EL (cell line): ENCODE data around the gene GSTM4.
"Not testable (repeated sequence)": the region's sequence is repeated elsewhere in the genome, so short reads cannot be mapped to it uniquely, and the experiment has no call there.

Source experiments
- DNase-seq: peaks from one replicate; pipeline ENCODE4 v3.0.0-alpha.2; 2016

The GSTM4 gene

DNA sequence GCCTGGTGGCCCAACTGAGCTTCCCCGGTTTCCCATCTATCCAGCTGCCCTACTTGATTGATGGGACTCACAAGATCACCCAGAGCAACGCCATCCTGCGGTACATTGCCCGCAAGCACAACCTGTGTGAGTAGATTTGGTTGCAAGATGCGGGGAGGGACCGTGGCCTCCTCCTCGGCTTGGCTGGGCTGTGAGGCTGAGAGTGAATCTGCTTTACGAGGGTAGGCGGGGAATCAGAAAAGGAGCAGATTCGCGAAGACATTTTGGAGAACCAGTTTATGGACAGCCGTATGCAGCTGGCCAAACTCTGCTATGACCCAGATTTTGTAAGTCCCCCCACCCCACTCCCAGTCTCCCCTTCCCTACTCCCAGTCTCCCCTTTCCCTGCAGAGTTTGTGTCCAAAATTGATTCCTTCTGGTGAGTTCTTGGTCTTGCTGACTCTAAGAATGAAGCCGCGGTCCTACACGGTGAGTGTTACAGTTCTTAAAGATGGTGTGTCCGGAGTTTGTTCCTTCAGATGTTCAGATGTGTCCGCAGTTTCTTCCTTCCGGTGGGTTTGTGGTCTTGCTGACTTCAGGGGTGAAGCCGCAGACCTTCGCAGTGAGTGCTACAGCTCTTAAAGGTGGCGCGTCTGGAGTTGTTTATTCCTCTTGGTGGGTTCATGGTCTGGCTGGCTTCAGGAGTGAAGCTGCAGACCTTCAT, 13.5 kb downstream of the GSTM4 start:
- DNase-seq, result peak; percentile 0

GRCh38 chr1:109669949-109670302, 14.0 kb downstream of the GSTM4 start:
- not testable (repeated sequence) for DNase-seq

GRCh38 chr1:109671067-109671466, 15.2 kb downstream of the GSTM4 start:
- DNase-seq, result peak; percentile 0

- not testable (repeated sequence) for DNase-seq
Measured at GRCh38 chr1:109673861-109674260, 18.0 kb downstream of the GSTM4 start.

DNA sequence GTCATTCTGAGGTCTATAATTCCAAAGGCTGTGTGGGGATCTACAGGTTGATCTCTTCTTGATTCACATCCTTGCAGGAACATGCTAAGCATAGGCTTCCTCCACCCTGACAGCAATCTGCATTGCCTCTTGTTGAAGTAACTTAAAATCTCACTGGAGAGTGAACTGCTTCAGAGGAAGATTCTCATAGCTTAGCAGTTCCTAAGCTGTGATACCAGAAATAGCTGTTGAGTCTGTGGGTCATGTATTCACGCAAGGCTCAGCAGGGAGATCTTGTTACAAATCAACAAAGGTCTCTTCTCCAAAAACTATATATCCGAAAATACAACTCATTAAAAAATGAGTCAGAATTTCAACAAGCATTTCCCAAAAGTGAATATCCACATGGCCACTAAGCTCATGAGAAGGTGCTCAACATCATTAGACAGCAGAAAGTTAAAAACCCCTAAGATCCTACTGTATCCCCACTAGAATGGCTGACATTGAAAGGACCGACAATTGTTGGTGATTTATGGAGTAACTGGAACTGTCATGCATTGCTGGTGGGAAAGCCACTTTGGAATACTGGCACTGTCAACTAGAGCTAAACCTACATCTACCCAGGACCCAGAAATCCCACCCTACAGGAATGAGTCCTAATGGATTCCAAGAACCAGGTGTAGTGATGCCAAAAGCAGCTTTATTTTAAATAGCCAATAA, 20.9 kb downstream of the GSTM4 start:
- peak; percentile 0 for DNase-seq

GRCh38 chr1:109677459-109677858, 21.6 kb downstream of the GSTM4 start:
- peak; percentile 0 for DNase-seq

DNA sequence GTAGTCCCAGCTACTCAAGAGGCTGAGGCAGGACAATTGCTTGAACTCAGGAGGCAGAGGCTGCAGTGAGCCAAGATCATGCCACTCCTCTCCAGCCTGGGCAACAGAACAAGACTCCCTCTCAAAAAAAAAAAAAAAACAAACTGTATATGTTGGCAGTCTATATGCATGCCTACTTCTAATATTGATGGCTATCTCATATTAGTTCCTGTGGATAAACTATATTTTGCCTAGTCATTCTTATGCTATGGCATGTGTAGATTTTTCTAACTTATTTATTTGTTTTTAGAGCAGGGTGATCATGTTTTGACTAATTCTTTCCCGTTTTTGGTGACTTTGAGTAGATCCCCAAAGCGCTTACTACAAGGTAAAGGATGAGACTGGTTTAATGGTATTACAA, 22.7 kb downstream of the GSTM4 start:
- not testable (repeated sequence) for DNase-seq

DNA sequence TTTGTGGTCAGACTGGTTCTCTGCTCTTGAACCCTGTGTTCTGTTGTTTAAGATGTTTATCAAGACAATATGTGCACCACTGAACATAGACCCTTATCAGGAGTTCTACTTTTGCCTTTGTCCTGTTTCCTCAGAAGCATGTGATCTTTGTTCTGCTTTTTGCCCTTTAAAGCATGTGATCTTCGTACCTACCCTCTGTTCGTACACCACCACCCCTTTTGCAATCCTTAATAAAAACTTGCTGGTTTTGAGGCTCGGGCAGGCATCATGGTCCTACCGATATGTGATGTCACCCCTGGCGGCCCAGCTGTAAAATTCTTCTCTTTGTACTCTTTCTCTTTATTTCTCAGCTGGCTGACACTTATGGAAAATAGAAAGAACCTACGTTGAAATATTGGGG, 28.9 kb downstream of the GSTM4 start:
- not testable (repeated sequence) for DNase-seq

DNA sequence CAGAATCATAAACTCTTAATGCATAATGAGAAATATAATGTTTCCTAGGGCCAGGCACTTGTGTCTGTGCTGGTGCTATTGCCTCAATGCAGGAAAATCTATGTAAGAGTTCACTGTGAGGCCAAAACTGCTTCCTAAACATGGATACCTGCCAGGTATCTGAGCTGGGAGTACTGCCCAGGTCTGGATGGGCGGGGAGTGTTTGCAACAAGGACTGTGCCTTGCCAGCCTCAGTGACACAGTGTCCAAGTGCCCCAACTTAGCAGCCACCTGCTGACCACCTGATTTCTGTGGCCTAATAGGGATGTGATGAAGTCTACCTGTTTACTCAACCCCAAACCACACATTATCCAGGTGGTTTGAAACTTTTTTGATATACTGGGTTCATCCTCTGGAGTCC, 29.5 kb downstream of the GSTM4 start:
- DNase-seq, result not testable (repeated sequence)

GRCh38 chr1:109685890-109686289, 30.0 kb downstream of the GSTM4 start:
- not testable (repeated sequence) for DNase-seq

- DNase-seq, result not testable (repeated sequence)
Measured at GRCh38 chr1:109687109-109687508, 31.2 kb downstream of the GSTM4 start.

GRCh38 chr1:109687641-109688499, 32.0 kb downstream of the GSTM4 start, which contains the start of gene GSTM1:
Gene GSTM1 (plus strand): TSS chr1:109687817. CDS start chr1:109687874, 57 bp downstream.
- no peak for DNase-seq

DNA sequence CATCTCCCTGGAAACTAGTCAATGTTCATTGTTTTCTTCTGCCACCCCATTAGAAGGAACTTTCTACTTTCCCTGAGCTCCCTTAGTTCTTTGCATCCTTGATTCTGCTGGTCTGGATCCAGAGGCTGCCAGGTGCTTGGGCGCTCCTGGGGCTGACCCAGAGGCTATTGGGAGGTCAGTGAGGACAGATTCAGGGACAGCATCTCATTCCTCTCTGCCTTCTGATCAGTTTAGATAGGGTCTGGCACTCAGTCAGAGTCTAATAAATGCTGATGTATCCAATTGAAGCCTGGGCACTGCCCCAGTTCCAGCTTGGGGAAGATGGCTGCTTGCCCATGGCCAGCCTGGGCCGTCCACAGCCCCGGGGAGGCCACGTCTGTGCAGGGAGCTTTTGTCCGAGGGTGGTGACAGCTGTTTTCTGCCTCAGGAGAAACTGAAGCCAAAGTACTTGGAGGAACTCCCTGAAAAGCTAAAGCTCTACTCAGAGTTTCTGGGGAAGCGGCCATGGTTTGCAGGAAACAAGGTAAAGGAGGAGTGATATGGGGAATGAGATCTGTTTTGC, 34.0 kb downstream of the GSTM4 start:
- no peak for DNase-seq

DNA sequence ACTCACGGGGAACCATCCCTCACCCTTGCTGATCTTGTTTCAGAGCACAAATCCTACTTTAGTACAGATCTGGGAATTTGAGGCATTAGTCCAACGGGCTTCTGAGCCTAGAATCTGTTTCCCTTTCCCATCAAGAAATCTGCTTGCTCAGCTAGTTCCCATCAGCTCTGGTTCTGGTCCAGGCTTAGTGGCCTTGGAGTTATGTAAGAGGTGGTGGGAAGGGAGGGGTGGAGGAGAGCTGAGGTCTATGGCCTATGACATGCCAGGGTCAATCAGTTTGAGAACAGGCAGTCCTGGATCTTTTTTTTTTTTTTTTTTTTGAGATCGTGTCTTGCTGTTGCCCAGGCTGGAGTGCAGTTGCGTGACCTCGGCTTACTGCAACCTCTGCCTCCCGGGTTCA, 35.9 kb downstream of the GSTM4 start:
- DNase-seq, result no peak

GRCh38 chr1:109694400-109694799, 38.5 kb downstream of the GSTM4 start:
- DNase-seq, result not testable (repeated sequence)

DNA sequence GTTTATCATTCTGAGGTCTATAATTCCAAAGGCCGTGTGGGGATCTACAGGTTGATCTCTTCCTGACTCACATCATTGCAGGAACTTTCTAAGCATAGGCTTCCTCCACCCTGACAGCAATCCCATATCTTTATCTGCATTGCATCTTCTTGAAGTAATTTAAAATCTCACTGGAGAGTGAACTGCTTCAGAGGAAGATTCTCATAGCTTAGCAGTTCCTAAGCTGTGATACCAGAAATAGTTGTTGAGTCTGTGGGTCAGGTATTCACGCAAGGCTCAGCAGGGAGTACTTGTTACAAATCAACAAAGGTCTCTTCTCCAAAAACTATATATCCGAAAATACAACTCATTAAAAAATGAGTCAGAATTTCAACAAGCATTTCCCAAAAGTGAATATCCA, 39.2 kb downstream of the GSTM4 start:
- not testable (repeated sequence) for DNase-seq

DNA sequence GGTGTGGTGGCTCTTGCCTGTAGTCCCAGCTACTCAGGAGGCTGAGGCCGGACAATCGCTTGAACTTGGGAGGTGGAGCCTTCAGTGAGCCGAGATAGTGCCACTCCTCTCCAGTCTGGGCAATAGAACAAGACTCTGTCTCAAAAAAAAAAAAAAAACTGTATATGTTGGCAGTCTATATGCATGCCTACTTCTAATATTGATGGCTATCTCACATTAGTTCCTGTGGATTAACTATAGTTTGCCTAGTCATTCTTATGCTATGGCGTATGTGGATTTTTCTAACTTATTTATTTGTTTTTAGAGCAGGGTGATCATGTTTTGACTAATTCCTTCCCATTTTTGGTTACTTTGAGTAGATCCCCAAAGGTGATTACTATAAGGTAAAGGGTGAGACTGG, 41.2 kb downstream of the GSTM4 start:
- no peak for DNase-seq

DNA sequence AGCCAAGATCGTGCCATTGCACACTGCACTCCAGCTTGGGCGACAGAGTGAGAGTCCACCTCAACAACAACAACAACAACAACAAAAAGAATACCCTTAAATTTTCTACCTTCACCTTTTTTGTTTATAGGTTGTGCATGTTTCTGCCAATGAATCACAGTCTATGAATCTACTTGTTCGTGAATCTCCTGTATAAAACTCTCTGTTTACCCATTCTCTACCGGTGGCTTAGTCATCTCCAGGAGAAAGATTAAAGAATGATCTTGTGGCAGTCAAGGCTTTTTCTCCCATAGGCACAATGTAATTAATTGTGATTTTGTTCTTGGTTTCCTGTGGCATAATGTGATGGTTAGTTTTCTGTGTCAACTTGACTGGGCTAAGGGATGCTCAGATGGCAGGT, 42.0 kb downstream of the GSTM4 start:
- not testable (repeated sequence) for DNase-seq

- not testable (repeated sequence) for DNase-seq
Measured at GRCh38 chr1:109702940-109703339, 47.0 kb downstream of the GSTM4 start.

- DNase-seq, result no peak
Measured at GRCh38 chr1:109704173-109704572, 48.3 kb downstream of the GSTM4 start.

GRCh38 chr1:109705411-109705810, 49.5 kb downstream of the GSTM4 start:
- no peak for DNase-seq

DNA sequence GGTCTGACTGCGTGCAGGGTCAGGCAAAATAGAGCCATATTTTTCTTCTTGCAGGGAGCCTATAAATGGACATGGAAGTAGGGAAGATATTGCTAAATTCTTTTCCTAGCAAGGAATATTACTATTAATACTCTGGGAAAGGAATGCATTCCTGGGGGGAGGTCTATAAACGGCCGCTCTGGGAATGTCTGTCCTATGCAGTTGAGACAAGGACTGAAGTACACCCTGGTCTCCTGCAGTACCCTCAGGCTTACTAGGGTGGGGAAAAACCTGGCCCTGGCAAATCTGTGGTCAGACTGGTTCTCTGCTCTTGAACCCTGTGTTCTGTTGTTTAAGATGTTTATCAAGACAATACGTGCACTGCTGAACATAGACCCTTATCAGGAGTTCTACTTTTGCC, 53.0 kb downstream of the GSTM4 start:
- DNase-seq, result not testable (repeated sequence)

GRCh38 chr1:109709822-109710221, 53.9 kb downstream of the GSTM4 start:
- DNase-seq, result not testable (repeated sequence)
